HepG2 (cell line): ENCODE measurements around the gene DLG5. TPM values are rescaled to one million over a fixed set of nuclear protein-coding genes. Genes with fewer than 3 reads are reported as not detected.

ENCODE experiments used
- AHDC1 ChIP-seq: sonication (generic); formaldehyde crosslinking; IDR thresholded peaks from 2 replicates; pipeline ENCODE4 v1.5.1; 2020; ENCODE audit warnings: mild to moderate bottlenecking, missing genetic modification reagents, borderline replicate concordance
- TFDP1 ChIP-seq: IDR thresholded peaks from 2 replicates; pipeline ENCODE4 v1.6.1; 2016; ENCODE audit warnings: missing compliant biosample characterization, missing genetic modification reagents, borderline replicate concordance
- TOPORS ChIP-seq: sonication (generic); formaldehyde crosslinking; IDR thresholded peaks from 2 replicates; pipeline ENCODE4 v1.8.0; 2023; ENCODE audit warnings: mild to moderate bottlenecking, missing genetic modification reagents
- ZBTB26 ChIP-seq: IDR thresholded peaks from 2 replicates; pipeline ENCODE4 v1.6.1; 2016; ENCODE audit warnings: missing compliant biosample characterization, missing genetic modification reagents, borderline replicate concordance
- ZFP36L1 ChIP-seq: sonication (generic); formaldehyde crosslinking; IDR thresholded peaks from 2 replicates; pipeline ENCODE4 v1.8.0; 2022; ENCODE audit warnings: mild to moderate bottlenecking, missing genetic modification reagents, moderate library complexity
- ZFX ChIP-seq: sonication (generic); formaldehyde crosslinking; IDR thresholded peaks from 2 replicates; pipeline ENCODE4 v1.4.0; 2020; ENCODE audit warnings: mild to moderate bottlenecking, low read depth, missing genetic modification reagents, moderate library complexity
- ZNF18 ChIP-seq: sonication (generic); formaldehyde crosslinking; IDR thresholded peaks from 2 replicates; pipeline ENCODE4 v1.8.0; 2022; ENCODE audit warnings: mild to moderate bottlenecking, missing genetic modification reagents; ENCODE audit not compliant: insufficient replicate concordance
- ZNF337 ChIP-seq: sonication (generic); formaldehyde crosslinking; IDR thresholded peaks from 2 replicates; pipeline ENCODE4 v1.5.1; 2020; ENCODE audit warnings: missing genetic modification reagents, low read depth, mild to moderate bottlenecking, borderline replicate concordance
- ZNF446 ChIP-seq: sonication (generic); formaldehyde crosslinking; IDR thresholded peaks from 2 replicates; pipeline ENCODE4 v1.5.0; 2020; ENCODE audit warnings: mild to moderate bottlenecking, missing genetic modification reagents
- ZNF609 ChIP-seq: sonication (generic); formaldehyde crosslinking; IDR thresholded peaks from 2 replicates; pipeline ENCODE4 v1.4.0; 2020; ENCODE audit warnings: mild to moderate bottlenecking, missing genetic modification reagents, borderline replicate concordance
- ZNF746 ChIP-seq: sonication (generic); formaldehyde crosslinking; IDR thresholded peaks from 2 replicates; pipeline ENCODE4 v1.8.0; 2022; ENCODE audit warnings: mild to moderate bottlenecking, missing genetic modification reagents
- polyA plus RNA-seq, 8 experiments: library from polyadenylated mRNA; depleted of rRNA in 3 of 8; stranded (reverse) in 7 of 8; unstranded in 1 of 8; fragments of >200 nt; fragmentation: Illumina TruSeq in 4 of 8; extraction: Trizol in 4 of 8; gene quantifications; 2 replicates each; pipeline versions ENCODE4 v1.2.1 to v1.2.3, GENCODE V29; 2011 to 2016; ENCODE audit warnings: low read depth in 4 of 8, missing spikeins in 1 of 8, mixed read lengths in 1 of 8; ENCODE audit not compliant: insufficient read depth in 1 of 8
- total RNA-seq, 5 experiments: library from RNA; depleted of rRNA; stranded (reverse); fragments of >200 nt; fragmentation: Illumina TruSeq; extraction: Trizol; gene quantifications; 2 replicates each; pipeline ENCODE4 v1.2.3, GENCODE V29; 2016; ENCODE audit warnings: low read depth in 1 of 5

DLG5 gene
- total and polyA plus RNA-seq, 2 of the 13 experiments (the other 11 are each of a cell fraction or from before 2014, with no cell fraction given) = 15.5 to 18.2 TPM

GRCh38 chr10:77925795-77926565 is 575 bp downstream of the DLG5 start (continued):
- TF ChIP-seq ZNF609 (CRISPR knock-in tag) = 0 out of 2 replicates have a peak, but pooled peaks have one; percentile 40
- TF ChIP-seq ZFX (CRISPR knock-in tag) = peak; percentile 71
- TF ChIP-seq ZNF746 (CRISPR knock-in tag) = 0 out of 2 replicates have a peak, but pooled peaks have one; percentile 26
- TF ChIP-seq TOPORS = no peak
- TF ChIP-seq ZNF337 = 0 out of 2 replicates have a peak, but pooled peaks have one; percentile 43
- TF ChIP-seq TFDP1 (CRISPR knock-in tag) = no peak
- TF ChIP-seq ZFP36L1 (CRISPR knock-in tag) = no peak
- TF ChIP-seq ZNF18 (CRISPR knock-in tag) = peak; percentile 77
- no peak for TF ChIP-seq AHDC1 (CRISPR knock-in tag)
- TF ChIP-seq ZNF446 = 0 out of 2 replicates have a peak, but pooled peaks have one; percentile 37
- TF ChIP-seq ZBTB26 (CRISPR knock-in tag) = no peak
